Thyroid gland (tissue), 4 donors: Measurements from ENCODE around the gene SCGB3A1. TPM values are rescaled to one million over a fixed set of nuclear protein-coding genes. Genes with fewer than 3 reads are reported as not detected.

Experiments used
- DNase-seq, 2 donors: peaks; one replicate each; pipeline ENCODE4 v3.0.0-alpha.2; 2019
- H3K27ac ChIP-seq, 3 donors: fragments of 200-600 bp; sonication (generic); 1 replicate in 2 of 3; 2 replicates in 1 of 3; pipeline ENCODE4 v1.5.1; 2016 to 2019; ENCODE audit warnings: mild to moderate bottlenecking in 1 of 3, moderate library complexity in 1 of 3
- H3K27me3 ChIP-seq: fragments of 200-600 bp; sonication (generic); one replicate; pipeline ENCODE4 v1.5.1; 2019
- H3K36me3 ChIP-seq, 2 donors: fragments of 200-600 bp; sonication (generic); one replicate each; pipeline ENCODE4 v1.5.1; 2016 to 2019
- H3K4me1 ChIP-seq, 2 donors: fragments of 200-600 bp; sonication (generic); one replicate each; pipeline ENCODE4 v1.5.1; 2017 to 2019
- H3K4me3 ChIP-seq, 3 donors: fragments of 200-600 bp; sonication (generic); replicated peaks in 1 of 3; 1 replicate in 2 of 3; 2 replicates in 1 of 3; pipeline ENCODE4 v1.5.1; 2016; ENCODE audit warnings: mild to moderate bottlenecking in 1 of 3
- H3K9me3 ChIP-seq: fragments of 200-600 bp; sonication (generic); one replicate; pipeline ENCODE4 v1.5.1; 2017
- CTCF ChIP-seq, 6 experiments: fragments of 200-600 bp in 3 of 6; fragments of 450-650 bp in 3 of 6; sonication (generic) in 3 of 6; IDR thresholded peaks; one replicate each; pipeline ENCODE4 v1.5.1; 2016 to 2019; ENCODE audit warnings: antibody characterized with exemption in 6 of 6, mild to moderate bottlenecking in 2 of 6, inconsistent platforms in 1 of 6, moderate library complexity in 1 of 6
- POLR2A ChIP-seq, 2 donors: fragments of 450-650 bp; IDR thresholded peaks; one replicate each; pipeline ENCODE4 v1.6.1; 2017; ENCODE audit warnings: antibody characterized with exemption in 2 of 2, mild to moderate bottlenecking in 2 of 2, moderate library complexity in 1 of 2
- WGBS, 2 donors: methylation state at CpG; one replicate each; pipeline ENCODE4 v1.1.5; 2017; 5-methylcytosine and 5-hydroxymethylcytosine counted together
- intact Hi-C: fragments of 100-400 bp; cut with DNase I; formaldehyde crosslinking; loops from one replicate; pipeline ENCODE4 v1.15.1; 2023
- total RNA-seq, 4 donors: library from RNA; depleted of rRNA; stranded (reverse); fragments of >200 nt; gene quantifications; one replicate each; pipeline ENCODE4 v1.2.3, GENCODE V29; 2016

Gene SCGB3A1
- total RNA-seq, 4 donors from 2014 or later: 1.0 to 8.1 (median 3.5) TPM; not detected in 1

GRCh38 chr5:180545248-180545647 lies 46.1 kb downstream of the SCGB3A1 start:
- Histone ChIP-seq H3K4me1 (no peaks in the 10 kb centered on the region), H3K36me3 (no peaks in the 10 kb centered on the region), H3K27ac (no peak overlapping the region), H3K27me3 (no peaks in the 10 kb centered on the region), H3K4me3 (no peak overlapping the region), H3K9me3 (no peaks in the 10 kb centered on the region)
- intact Hi-C loops: no loop called here
- no peak for DNase-seq
- TF ChIP-seq POLR2A (IDR thresholded peaks at IDR 0.05): no peak
- TF ChIP-seq CTCF (IDR thresholded peaks at IDR 0.05): no peak
- 96 to 98% methylated on average over 3 of the region's 3 CpGs for WGBS, 2 donors

GRCh38 chr5:180541710-180542109 lies 49.6 kb downstream of the SCGB3A1 start:
- TF ChIP-seq POLR2A (IDR thresholded peaks at IDR 0.05): no peak
- no peak for TF ChIP-seq CTCF (IDR thresholded peaks at IDR 0.05)
- DNase-seq: no peak
- no peaks in the 10 kb centered on the region for H3K9me3 ChIP-seq
- WGBS, 2 donors: 92% methylated on average over 9 of the region's 9 CpGs
- H3K4me1 ChIP-seq: no peaks in the 10 kb centered on the region
- H3K27me3 ChIP-seq: no peaks in the 10 kb centered on the region
- no peak overlapping the region for H3K4me3 ChIP-seq
- no peak overlapping the region for H3K27ac ChIP-seq
- intact Hi-C loops: no loop called here
- H3K36me3 ChIP-seq: no peaks in the 10 kb centered on the region

Other genes with a start within 250 kb of the SCGB3A1 start
- 10 to 100 TPM in 2 of 4 donors, 1 to 10 TPM in 2; 8.2 to 26.6 (median 11.1) TPM for gene GFPT2, start 238.2 kb downstream of the SCGB3A1 start, total RNA-seq
- gene CNOT6, start 97.1 kb downstream of the SCGB3A1 start, total RNA-seq: 10 to 100 TPM; 14.0 to 21.0 (median 17.2) TPM
- gene FLT4, start 58.1 kb upstream of the SCGB3A1 start, total RNA-seq: 10 to 100 TPM; 52.8 to 90.9 (median 66.8) TPM
- gene OR2Y1, start 148.6 kb upstream of the SCGB3A1 start, total RNA-seq: not detected
- 100 to 1,000 TPM; 155 to 283 (median 200) TPM for gene MGAT1, start 211.3 kb upstream of the SCGB3A1 start, total RNA-seq